GM18511 (cell line): ENCODE measurements around the gene SH3YL1.
A peak's percentile ranks its signal among the peaks of the same experiment; 100 is the strongest.

Experiments
- ATAC-seq: cut with Tn5 transposase; IDR thresholded peaks from one replicate; pipeline ENCODE4 v1.9.1; 2021; ENCODE audit warnings: mild to moderate bottlenecking, moderate library complexity; ENCODE audit not compliant: unreplicated experiment

The SH3YL1 gene

GRCh38 chr2:259789-260331 is 4.0 kb downstream of the SH3YL1 start:
- no peak for ATAC-seq

- ATAC-seq: no peak
Observed at GRCh38 chr2:258933-259332, 4.9 kb downstream of the SH3YL1 start.

- no peak for ATAC-seq
Observed at GRCh38 chr2:257842-258241, 6.0 kb downstream of the SH3YL1 start.

- ATAC-seq: no peak
Observed at GRCh38 chr2:257429-257828, 6.4 kb downstream of the SH3YL1 start.

- ATAC-seq: no peak
Observed at GRCh38 chr2:256094-256493, 7.7 kb downstream of the SH3YL1 start.

- no peak for ATAC-seq
Observed at GRCh38 chr2:255195-255594, 8.6 kb downstream of the SH3YL1 start.

- no peak for ATAC-seq
Observed at GRCh38 chr2:254241-254640, 9.6 kb downstream of the SH3YL1 start.

GRCh38 chr2:253202-253638 is 10.6 kb downstream of the SH3YL1 start:
- ATAC-seq: no peak

GRCh38 chr2:252001-252602 is 11.7 kb downstream of the SH3YL1 start:
- no peak for ATAC-seq

GRCh38 chr2:249538-250042 is 14.2 kb downstream of the SH3YL1 start:
- ATAC-seq: no peak

- no peak for ATAC-seq
Observed at GRCh38 chr2:248724-249123, 15.1 kb downstream of the SH3YL1 start.

GRCh38 chr2:246489-247144 is 17.2 kb downstream of the SH3YL1 start:
- ATAC-seq: peak; percentile 79

GRCh38 chr2:244547-244946 is 19.3 kb downstream of the SH3YL1 start:
- ATAC-seq: no peak

- no peak for ATAC-seq
Observed at GRCh38 chr2:238869-239268, 25.0 kb downstream of the SH3YL1 start.

GRCh38 chr2:238431-238830 is 25.4 kb downstream of the SH3YL1 start:
- ATAC-seq: no peak

GRCh38 chr2:237878-238277 is 26.0 kb downstream of the SH3YL1 start:
- ATAC-seq: no peak

GRCh38 chr2:236993-237539 is 26.8 kb downstream of the SH3YL1 start:
- no peak for ATAC-seq

- ATAC-seq: no peak
Observed at GRCh38 chr2:234421-234820, 29.4 kb downstream of the SH3YL1 start.

GRCh38 chr2:233030-233429 is 30.8 kb downstream of the SH3YL1 start:
- ATAC-seq: no peak

- ATAC-seq: no peak
Observed at GRCh38 chr2:231521-232185, 32.2 kb downstream of the SH3YL1 start.

- no peak for ATAC-seq
Observed at GRCh38 chr2:228518-229278, 35.1 kb downstream of the SH3YL1 start.
